SK-N-DZ (cell line): ENCODE data around the gene BMP6.
A peak's percentile ranks its signal among the peaks of the same experiment; 100 is the strongest.

Source experiments
- DNase-seq: peaks from one replicate; pipeline ENCODE4 v3.0.0-alpha.2; 2015; ENCODE audit warnings: low spot score

The BMP6 gene

GRCh38 chr6:7719364-7719850, 6.5 kb upstream of the BMP6 start:
- DNase-seq: no peak

- DNase-seq: no peak
Measured at GRCh38 chr6:7720346-7720745, 5.6 kb upstream of the BMP6 start.

GRCh38 chr6:7721649-7722048, 4.2 kb upstream of the BMP6 start:
- DNase-seq: no peak

GRCh38 chr6:7723041-7723447, 2.9 kb upstream of the BMP6 start:
- peak; percentile 51 for DNase-seq

- no peak for DNase-seq
Measured at GRCh38 chr6:7723554-7723953, 2.3 kb upstream of the BMP6 start.

GRCh38 chr6:7725412-7725811, 487 bp upstream of the BMP6 start:
- DNase-seq: no peak

GRCh38 chr6:7726416-7727085, 652 bp downstream of the BMP6 start:
- no peak for DNase-seq

GRCh38 chr6:7727086-7727945, 1.4 kb downstream of the BMP6 start:
- DNase-seq: peak; percentile 22

- DNase-seq: no peak
Measured at GRCh38 chr6:7727946-7728854, 2.3 kb downstream of the BMP6 start.

GRCh38 chr6:7728855-7729590, 3.1 kb downstream of the BMP6 start:
- DNase-seq: no peak

- no peak for DNase-seq
Measured at GRCh38 chr6:7730001-7730783, 4.3 kb downstream of the BMP6 start.

- no peak for DNase-seq
Measured at GRCh38 chr6:7730784-7731227, 4.9 kb downstream of the BMP6 start.

- no peak for DNase-seq
Measured at GRCh38 chr6:7731294-7731693, 5.4 kb downstream of the BMP6 start.

- DNase-seq: no peak
Measured at GRCh38 chr6:7732228-7732627, 6.3 kb downstream of the BMP6 start.

- DNase-seq: no peak
Measured at GRCh38 chr6:7734707-7735383, 8.9 kb downstream of the BMP6 start.

- DNase-seq: no peak
Measured at GRCh38 chr6:7737106-7737505, 11.2 kb downstream of the BMP6 start.

GRCh38 chr6:7737867-7738266, 12.0 kb downstream of the BMP6 start:
- DNase-seq: no peak

GRCh38 chr6:7742223-7742785, 16.4 kb downstream of the BMP6 start:
- DNase-seq: no peak

GRCh38 chr6:7745942-7746341, 20.0 kb downstream of the BMP6 start:
- no peak for DNase-seq
